Measurements from ENCODE around the gene OSBPL10. TPM values are rescaled to one million over a fixed set of nuclear protein-coding genes. Genes with fewer than 3 reads are reported as not detected.

Gene OSBPL10
- total RNA-seq, 2 experiments from 2014 or later, result 0.26 to 2.3 TPM

- H3K4me1 Mint-ChIP-seq, result no peaks in the 10 kb centered on the region
- peaks cover 8% of the 10 kb centered on the region for H3K9me3 Mint-ChIP-seq (ENCODE audit: low read depth)
- no peak for DNase-seq
- ATAC-seq, result no peak
- CTCF ChIA-PET, result interaction anchor here (0.9 kb wide), 1 partner anchor 109 kb away, joined by 4 read pairs; no protein-coding TSS in a partner anchor
- H3K27ac Mint-ChIP-seq, result no peak overlapping the region
- H3K27me3 Mint-ChIP-seq, result no peaks in the 10 kb centered on the region
- no peak overlapping the region for H3K4me3 Mint-ChIP-seq
- H3K36me3 Mint-ChIP-seq, result no peaks in the 10 kb centered on the region
Measured at GRCh38 chr3:31661993-31662670, 318.9 kb downstream of the OSBPL10 start.

GRCh38 chr3:31661286-31661685, 319.8 kb downstream of the OSBPL10 start:
- no peak overlapping the region for H3K4me3 Mint-ChIP-seq
- CTCF ChIA-PET, result no interaction called here
- peaks cover 12% of the 10 kb centered on the region for H3K9me3 Mint-ChIP-seq (ENCODE audit: low read depth)
- no peaks in the 10 kb centered on the region for H3K27me3 Mint-ChIP-seq
- ATAC-seq, result no peak
- H3K36me3 Mint-ChIP-seq, result peaks cover 2% of the 10 kb centered on the region
- no peak overlapping the region for H3K27ac Mint-ChIP-seq
- no peaks in the 10 kb centered on the region for H3K4me1 Mint-ChIP-seq
- no peak for DNase-seq

GRCh38 chr3:31659246-31659645, 321.8 kb downstream of the OSBPL10 start:
- Mint-ChIP-seq H3K36me3 (peaks cover 4% of the 10 kb centered on the region), H3K9me3 (ENCODE audit: low read depth) (peaks cover 22% of the 10 kb centered on the region), H3K4me3 (no peak overlapping the region), H3K4me1 (no peaks in the 10 kb centered on the region), H3K27ac (no peak overlapping the region), H3K27me3 (no peaks in the 10 kb centered on the region)
- ATAC-seq (no peak), DNase-seq (no peak)
- CTCF ChIA-PET, result no interaction called here

GRCh38 chr3:31654998-31655397, 326.1 kb downstream of the OSBPL10 start:
- Mint-ChIP-seq H3K4me3 (no peak overlapping the region), H3K9me3 (ENCODE audit: low read depth) (peaks cover 43% of the 10 kb centered on the region), H3K27me3 (no peaks in the 10 kb centered on the region), H3K36me3 (peaks cover 24% of the 10 kb centered on the region), H3K4me1 (no peaks in the 10 kb centered on the region), H3K27ac (no peak overlapping the region)
- DNase-seq (no peak), ATAC-seq (no peak)
- CTCF ChIA-PET, result no interaction called here

- peaks cover 56% of the 10 kb centered on the region for H3K9me3 Mint-ChIP-seq (ENCODE audit: low read depth)
- no peak for DNase-seq
- no peaks in the 10 kb centered on the region for H3K27me3 Mint-ChIP-seq
- peaks cover 38% of the 10 kb centered on the region for H3K36me3 Mint-ChIP-seq
- no peak overlapping the region for H3K4me3 Mint-ChIP-seq
- H3K4me1 Mint-ChIP-seq, result no peaks in the 10 kb centered on the region
- ATAC-seq, result no peak
- CTCF ChIA-PET, result no interaction called here
- H3K27ac Mint-ChIP-seq, result no peak overlapping the region
Measured at GRCh38 chr3:31653464-31653863, 327.6 kb downstream of the OSBPL10 start.

GRCh38 chr3:31652296-31652695, 328.8 kb downstream of the OSBPL10 start:
- H3K4me1 Mint-ChIP-seq, result no peaks in the 10 kb centered on the region
- DNase-seq (no peak), ATAC-seq (no peak)
- no peak overlapping the region for H3K27ac Mint-ChIP-seq
- no peaks in the 10 kb centered on the region for H3K27me3 Mint-ChIP-seq
- H3K9me3 Mint-ChIP-seq (ENCODE audit: low read depth), result peaks cover 54% of the 10 kb centered on the region
- no peak overlapping the region for H3K4me3 Mint-ChIP-seq
- CTCF ChIA-PET, result no interaction called here
- H3K36me3 Mint-ChIP-seq, result peaks cover 48% of the 10 kb centered on the region

- H3K27me3 Mint-ChIP-seq, result no peaks in the 10 kb centered on the region
- H3K4me3 Mint-ChIP-seq, result no peak overlapping the region
- CTCF ChIA-PET, result no interaction called here
- H3K27ac Mint-ChIP-seq, result no peak overlapping the region
- peaks cover 75% of the 10 kb centered on the region for H3K36me3 Mint-ChIP-seq
- DNase-seq, result no peak
- H3K9me3 Mint-ChIP-seq (ENCODE audit: low read depth), result peaks cover 41% of the 10 kb centered on the region
- ATAC-seq, result no peak
- H3K4me1 Mint-ChIP-seq, result no peaks in the 10 kb centered on the region
Measured at GRCh38 chr3:31648286-31648968, 332.6 kb downstream of the OSBPL10 start.

GRCh38 chr3:31645256-31645655, 335.8 kb downstream of the OSBPL10 start:
- H3K36me3 Mint-ChIP-seq, result peaks cover 65% of the 10 kb centered on the region
- ATAC-seq, result no peak
- CTCF ChIA-PET, result no interaction called here

GRCh38 chr3:31639828-31640227, 341.2 kb downstream of the OSBPL10 start:
- no peak overlapping the region for H3K27ac Mint-ChIP-seq
- no peaks in the 10 kb centered on the region for H3K27me3 Mint-ChIP-seq
- CTCF ChIA-PET, result interaction anchor here (1.2 kb wide), 1 partner anchor 89 kb away, joined by 3 read pairs; no protein-coding TSS in a partner anchor
- peaks cover 28% of the 10 kb centered on the region for H3K4me1 Mint-ChIP-seq
- DNase-seq (no peak), ATAC-seq (no peak)
- H3K9me3 Mint-ChIP-seq (ENCODE audit: low read depth), result no peaks in the 10 kb centered on the region
- H3K4me3 Mint-ChIP-seq, result no peak overlapping the region
- peaks cover 43% of the 10 kb centered on the region for H3K36me3 Mint-ChIP-seq

More at GRCh38 chr3:31645256-31645655, 335.8 kb downstream of the OSBPL10 start:
- no peaks in the 10 kb centered on the region for H3K27me3 Mint-ChIP-seq
- H3K4me1 Mint-ChIP-seq, result no peaks in the 10 kb centered on the region
- H3K4me3 Mint-ChIP-seq, result no peak overlapping the region
- peaks cover 26% of the 10 kb centered on the region for H3K9me3 Mint-ChIP-seq (ENCODE audit: low read depth)
- no peak overlapping the region for H3K27ac Mint-ChIP-seq
- no peak for DNase-seq

- H3K4me1 Mint-ChIP-seq, result peaks cover 32% of the 10 kb centered on the region
- peak; percentile 67 for ATAC-seq
- peaks cover 39% of the 10 kb centered on the region for H3K36me3 Mint-ChIP-seq
- DNase-seq, result no peak
- no peaks in the 10 kb centered on the region for H3K27me3 Mint-ChIP-seq
- no peak overlapping the region for H3K4me3 Mint-ChIP-seq
- no peaks in the 10 kb centered on the region for H3K9me3 Mint-ChIP-seq (ENCODE audit: low read depth)
- H3K27ac Mint-ChIP-seq, result peak overlapping the region; percentile 69
- CTCF ChIA-PET, result no interaction called here
Measured at GRCh38 chr3:31636694-31637442, 344.2 kb downstream of the OSBPL10 start.

GRCh38 chr3:31636049-31636448, 345.0 kb downstream of the OSBPL10 start:
- CTCF ChIA-PET, result no interaction called here
- Mint-ChIP-seq H3K36me3 (peaks cover 42% of the 10 kb centered on the region), H3K9me3 (ENCODE audit: low read depth) (no peaks in the 10 kb centered on the region), H3K4me3 (no peak overlapping the region), H3K27me3 (no peaks in the 10 kb centered on the region), H3K27ac (peak overlapping the region; percentile 62), H3K4me1 (peaks cover 32% of the 10 kb centered on the region)
- DNase-seq (no peak), ATAC-seq (no peak)

GRCh38 chr3:31635545-31635944, 345.5 kb downstream of the OSBPL10 start:
- no peaks in the 10 kb centered on the region for H3K27me3 Mint-ChIP-seq
- H3K9me3 Mint-ChIP-seq (ENCODE audit: low read depth), result no peaks in the 10 kb centered on the region
- ATAC-seq, result peak; percentile 79
- no peak for DNase-seq
- CTCF ChIA-PET, result interaction anchor here (0.8 kb wide), 1 partner anchor 104 kb away, joined by 3 read pairs; no protein-coding TSS in a partner anchor
- H3K36me3 Mint-ChIP-seq, result peaks cover 47% of the 10 kb centered on the region
- peaks cover 32% of the 10 kb centered on the region for H3K4me1 Mint-ChIP-seq
- H3K4me3 Mint-ChIP-seq, result no peak overlapping the region
- H3K27ac Mint-ChIP-seq, result peak overlapping the region; percentile 62

GRCh38 chr3:31634476-31634875, 346.6 kb downstream of the OSBPL10 start:
- Mint-ChIP-seq H3K27me3 (no peaks in the 10 kb centered on the region), H3K36me3 (peaks cover 52% of the 10 kb centered on the region), H3K4me1 (peaks cover 32% of the 10 kb centered on the region), H3K9me3 (ENCODE audit: low read depth) (no peaks in the 10 kb centered on the region), H3K4me3 (no peak overlapping the region), H3K27ac (no peak overlapping the region)
- ATAC-seq (no peak), DNase-seq (no peak)
- CTCF ChIA-PET, result no interaction called here
